IPS DF 6.9 (cell line): Measurements from ENCODE around the gene KHK.

Source experiments
- DNase-seq: peaks from one replicate; pipeline ENCODE4 v3.0.0-alpha.2; 2013; ENCODE audit warnings: low read depth, low spot score
- H3K27ac ChIP-seq: one replicate; pipeline ENCODE4 v1.5.1; 2013; ENCODE audit warnings: low read length, control low read depth
- H3K27me3 ChIP-seq: 2 replicates; pipeline ENCODE4 v1.6.1; 2013; ENCODE audit warnings: mild to moderate bottlenecking, low read length; ENCODE audit not compliant: control insufficient read depth, insufficient read depth
- H3K36me3 ChIP-seq: 2 replicates; pipeline ENCODE4 v1.6.1; 2013; ENCODE audit warnings: low read length; ENCODE audit not compliant: control insufficient read depth, insufficient read depth
- H3K4me1 ChIP-seq: 2 replicates; pipeline ENCODE4 v1.6.1; 2013; ENCODE audit warnings: low read length; ENCODE audit not compliant: control insufficient read depth, insufficient read depth
- H3K4me3 ChIP-seq: 2 replicates; pipeline ENCODE4 v1.5.1; 2013; ENCODE audit warnings: mild to moderate bottlenecking, low read length
- H3K9me3 ChIP-seq: 2 replicates; pipeline ENCODE4 v1.6.1; 2013; ENCODE audit warnings: low read length, inconsistent platforms; ENCODE audit not compliant: control insufficient read depth, insufficient read depth
- WGBS: extraction: QIAGEN DNeasy Blood & Tissue Kit; methylation state at CpG from one replicate; pipeline ENCODE4 v1.1.7; 2013; ENCODE audit warnings: mixed read lengths, missing lambda C conversion rate; ENCODE audit not compliant: insufficient read length, insufficient coverage; 5-methylcytosine and 5-hydroxymethylcytosine counted together

The KHK gene

GRCh38 chr2:27138111-27138510 is 51.5 kb downstream of the KHK start:
- Histone ChIP-seq H3K36me3 (no peaks in the 10 kb centered on the region), H3K27ac (no peak overlapping the region), H3K4me1 (0 out of 2 replicates have a peak, but pooled peaks cover 2% of the 10 kb centered on the region), H3K27me3 (no peaks in the 10 kb centered on the region), H3K9me3 (no peaks in the 10 kb centered on the region), H3K4me3 (no peak overlapping the region)
- DNase-seq = no peak
- WGBS = no CpG with 5 or more reads among the region's 7 CpGs

- WGBS = no CpG with 5 or more reads among the region's 4 CpGs
Observed at GRCh38 chr2:27139310-27139709, 52.7 kb downstream of the KHK start, which contains the start of gene PRR30. TSS of gene PRR30 (minus strand) at chr2:27139410. CDS start at chr2:27138329, 1,081 bp downstream.

GRCh38 chr2:27143285-27143684 is 56.7 kb downstream of the KHK start:
- Histone ChIP-seq H3K4me1 (no peaks in the 10 kb centered on the region), H3K4me3 (no peak overlapping the region), H3K27me3 (no peaks in the 10 kb centered on the region), H3K36me3 (no peaks in the 10 kb centered on the region), H3K9me3 (no peaks in the 10 kb centered on the region), H3K27ac (no peak overlapping the region)
- DNase-seq = no peak
- WGBS = no CpG with 5 or more reads among the region's 1 CpG

More at GRCh38 chr2:27139310-27139709, 52.7 kb downstream of the KHK start, which contains the start of gene PRR30:
- no peak for DNase-seq
- no peaks in the 10 kb centered on the region for H3K27me3 ChIP-seq
- no peaks in the 10 kb centered on the region for H3K9me3 ChIP-seq
- H3K36me3 ChIP-seq = no peaks in the 10 kb centered on the region
- H3K4me3 ChIP-seq = no peak within 1 kb of the TSS
- no peaks in the 10 kb centered on the region for H3K4me1 ChIP-seq
- no peak within 1 kb of the TSS for H3K27ac ChIP-seq

- H3K9me3 ChIP-seq = no peaks in the 10 kb centered on the region
- H3K36me3 ChIP-seq = no peaks in the 10 kb centered on the region
- no peak overlapping the region for H3K4me3 ChIP-seq
- no peaks in the 10 kb centered on the region for H3K4me1 ChIP-seq
- H3K27ac ChIP-seq = no peak overlapping the region
- WGBS = no CpG with 5 or more reads among the region's 2 CpGs
- no peak for DNase-seq
- H3K27me3 ChIP-seq = no peaks in the 10 kb centered on the region
Observed at GRCh38 chr2:27145682-27146081, 59.1 kb downstream of the KHK start.

- Histone ChIP-seq H3K36me3 (no peaks in the 10 kb centered on the region), H3K27me3 (no peaks in the 10 kb centered on the region), H3K4me1 (no peaks in the 10 kb centered on the region), H3K4me3 (no peak overlapping the region), H3K9me3 (no peaks in the 10 kb centered on the region), H3K27ac (no peak overlapping the region)
- no peak for DNase-seq
- WGBS = no CpG with 5 or more reads among the region's 8 CpGs
Observed at GRCh38 chr2:27147935-27148334, 61.4 kb downstream of the KHK start.

GRCh38 chr2:27148801-27149439 is 62.3 kb downstream of the KHK start, which contains the start of gene TCF23:
TSS of gene TCF23 (plus strand) at chr2:27149004. CDS start at chr2:27149134, 130 bp downstream.
- no peaks in the 10 kb centered on the region for H3K27me3 ChIP-seq
- no peak for DNase-seq
- no peak within 1 kb of the TSS for H3K27ac ChIP-seq
- no peaks in the 10 kb centered on the region for H3K9me3 ChIP-seq
- H3K4me1 ChIP-seq = no peaks in the 10 kb centered on the region
- no peak within 1 kb of the TSS for H3K4me3 ChIP-seq
- H3K36me3 ChIP-seq = no peaks in the 10 kb centered on the region
- no CpG with 5 or more reads among the region's 12 CpGs for WGBS

- Histone ChIP-seq H3K4me3 (no peak overlapping the region), H3K27ac (no peak overlapping the region), H3K27me3 (no peaks in the 10 kb centered on the region), H3K4me1 (no peaks in the 10 kb centered on the region), H3K9me3 (no peaks in the 10 kb centered on the region), H3K36me3 (no peaks in the 10 kb centered on the region)
- no CpG with 5 or more reads among the region's 29 CpGs for WGBS
- DNase-seq = no peak
Observed at GRCh38 chr2:27149570-27150405, 63.2 kb downstream of the KHK start.
